ENCODE measurements around the gene KLK6. TPM values are rescaled to one million over a fixed set of nuclear protein-coding genes. Genes with fewer than 3 reads are reported as not detected.
"Not testable (repeated sequence)": the region's sequence is repeated elsewhere in the genome, so short reads cannot be mapped to it uniquely, and the experiment has no call there.

The KLK6 gene
- total RNA-seq, 4 donors from 2014 or later, result not detected

- H3K9me3 ChIP-seq, result no peaks in the 10 kb centered on the region
- no peak for DNase-seq (ENCODE audit: extremely low spot score)
- peaks cover 0 to 64% (median 14%) of the 10 kb centered on the region in 4 donors for H3K27me3 ChIP-seq
- H3K27ac ChIP-seq (replicated peaks in 1 of 4), result no peak overlapping the region
- intact Hi-C loops (cut with DNase I), result no loop called here
- no peaks in the 10 kb centered on the region for H3K36me3 ChIP-seq
- H3K4me1 ChIP-seq, result no peaks in the 10 kb centered on the region
- TF ChIP-seq POLR2A (IDR thresholded peaks at IDR 0.05; ENCODE audit: low read depth) (no peak), CTCF (IDR thresholded peaks at IDR 0.05) (no peak), POLR2AphosphoS5 (IDR thresholded peaks at IDR 0.05) (no peak), EP300 (IDR thresholded peaks at IDR 0.05) (no peak)
- no peak overlapping the region for H3K4me3 ChIP-seq
- WGBS, result 84% methylated on average over 4 of the region's 4 CpGs
Observed at GRCh38 chr19:50998686-50999085, 29.3 kb upstream of the KLK6 start.

DNA sequence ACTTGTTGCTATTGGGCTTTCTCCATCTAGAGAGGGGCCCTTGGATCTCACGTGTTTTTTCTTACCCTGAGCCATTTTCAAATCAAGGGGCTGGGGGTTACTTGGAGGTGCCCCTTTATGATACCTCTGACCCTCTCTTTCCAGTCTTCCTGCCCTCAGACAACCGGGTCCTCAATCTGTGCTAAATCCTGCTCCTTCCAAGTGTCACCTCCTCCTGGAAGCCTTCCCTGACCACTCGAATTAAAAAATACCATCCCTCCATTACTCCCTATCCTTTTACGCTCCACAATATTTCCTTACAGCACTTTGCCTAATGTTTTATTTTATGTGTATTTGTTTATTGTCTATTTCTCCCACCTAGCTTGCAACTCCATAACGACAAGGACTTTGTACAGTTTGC, 28.7 kb upstream of the KLK6 start:
- Histone ChIP-seq H3K4me3 (no peak overlapping the region), H3K27ac (replicated peaks in 1 of 4) (no peak overlapping the region), H3K36me3 (no peaks in the 10 kb centered on the region), H3K27me3 (peaks cover 0 to 57% (median 13%) of the 10 kb centered on the region in 4 donors), H3K9me3 (no peaks in the 10 kb centered on the region), H3K4me1 (no peaks in the 10 kb centered on the region)
- WGBS, result 68% methylated on average over 5 of the region's 5 CpGs
- no peak for DNase-seq (ENCODE audit: extremely low spot score)
- TF ChIP-seq POLR2AphosphoS5 (IDR thresholded peaks at IDR 0.05) (no peak), CTCF (IDR thresholded peaks at IDR 0.05) (no peak), EP300 (IDR thresholded peaks at IDR 0.05) (no peak)
- intact Hi-C loops (cut with DNase I), result no loop called here

DNA sequence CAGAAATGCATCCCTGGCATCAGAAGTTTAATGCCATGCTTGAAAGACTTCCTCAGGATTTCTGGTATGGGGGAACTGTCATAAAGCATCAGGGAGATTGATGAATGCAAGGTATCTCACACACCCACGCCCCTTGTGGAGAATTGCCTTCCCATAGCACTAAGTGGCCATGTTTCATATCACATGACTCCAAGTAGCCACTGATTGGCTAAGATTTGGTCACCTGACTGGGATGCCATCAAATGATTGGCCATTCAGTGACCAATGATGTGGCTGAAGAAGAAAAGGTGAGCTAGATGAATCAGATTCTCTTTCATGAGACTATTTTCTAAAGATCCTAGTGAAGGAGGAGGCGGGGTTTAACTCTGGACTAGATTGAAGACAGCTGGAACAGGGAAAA, 24.7 kb upstream of the KLK6 start:
- Histone ChIP-seq H3K27ac (replicated peaks in 1 of 4) (no peak overlapping the region), H3K4me3 (no peak overlapping the region), H3K27me3 (peaks cover 0 to 34% (median 2%) of the 10 kb centered on the region in 4 donors), H3K4me1 (no peaks in the 10 kb centered on the region), H3K36me3 (no peaks in the 10 kb centered on the region), H3K9me3 (no peaks in the 10 kb centered on the region)
- intact Hi-C loops (cut with DNase I), result no loop called here
- 71% methylated on average over 2 of the region's 2 CpGs for WGBS
- TF ChIP-seq POLR2AphosphoS5 (IDR thresholded peaks at IDR 0.05) (no peak), POLR2A (IDR thresholded peaks at IDR 0.05; ENCODE audit: low read depth) (no peak), EP300 (IDR thresholded peaks at IDR 0.05) (no peak), CTCF (IDR thresholded peaks at IDR 0.05) (no peak)
- no peak for DNase-seq (ENCODE audit: extremely low spot score)

- no peak for TF ChIP-seq CTCF (IDR thresholded peaks at IDR 0.05)
- no peaks in the 10 kb centered on the region for H3K4me1 ChIP-seq
- H3K36me3 ChIP-seq, result no peaks in the 10 kb centered on the region
- H3K27ac ChIP-seq (replicated peaks in 1 of 4), result no peak overlapping the region
- H3K4me3 ChIP-seq, result no peak overlapping the region
- intact Hi-C loops (cut with DNase I), result no loop called here
- WGBS, result 66% methylated on average over 2 of the region's 2 CpGs
- no peak for DNase-seq (ENCODE audit: extremely low spot score)
- H3K9me3 ChIP-seq, result no peaks in the 10 kb centered on the region
- H3K27me3 ChIP-seq, result peaks cover 0 to 20% (median 0%) of the 10 kb centered on the region in 4 donors
Observed at GRCh38 chr19:50992666-50993035, 23.3 kb upstream of the KLK6 start.

DNA sequence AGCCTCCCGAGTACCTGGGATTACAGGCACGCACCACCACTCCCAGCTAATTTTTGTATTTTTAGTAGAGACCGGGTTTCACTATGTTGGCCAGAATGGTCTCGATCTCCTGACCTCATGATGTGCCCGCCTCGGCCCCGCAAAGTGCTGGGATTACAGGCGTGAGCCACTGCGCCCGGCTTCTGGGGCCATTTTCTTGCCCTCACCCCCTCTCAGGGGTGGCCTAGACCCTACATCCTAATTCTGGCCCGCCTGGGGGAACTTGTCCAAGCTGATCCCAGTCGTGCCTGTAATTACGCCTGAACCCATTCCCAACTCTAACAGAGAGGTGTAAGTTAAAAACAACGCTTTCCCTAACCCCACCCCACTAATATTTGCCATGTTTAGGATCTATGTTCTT, 15.0 kb upstream of the KLK6 start:
- DNase-seq (ENCODE audit: extremely low spot score), result not testable (repeated sequence)
- peaks cover 0 to 61% (median 0%) of the 10 kb centered on the region in 4 donors for H3K27me3 ChIP-seq

More for the DNA sequence above, 15.0 kb upstream of the KLK6 start:
- H3K4me3 ChIP-seq; H3K27ac ChIP-seq (replicated peaks in 1 of 4); intact Hi-C loops (cut with DNase I); H3K4me1 ChIP-seq; H3K9me3 ChIP-seq; H3K36me3 ChIP-seq: not testable (repeated sequence)
- 84% methylated on average over 14 of the region's 14 CpGs for WGBS
